Measurements from ENCODE around the gene GFRA4. TPM values are rescaled to one million over a fixed set of nuclear protein-coding genes. Genes with fewer than 3 reads are reported as not detected.

The GFRA4 gene
- total RNA-seq, 5 donors from 2014 or later (not counting 1 experiment from before 2014, with no cell fraction given) = not detected

DNA sequence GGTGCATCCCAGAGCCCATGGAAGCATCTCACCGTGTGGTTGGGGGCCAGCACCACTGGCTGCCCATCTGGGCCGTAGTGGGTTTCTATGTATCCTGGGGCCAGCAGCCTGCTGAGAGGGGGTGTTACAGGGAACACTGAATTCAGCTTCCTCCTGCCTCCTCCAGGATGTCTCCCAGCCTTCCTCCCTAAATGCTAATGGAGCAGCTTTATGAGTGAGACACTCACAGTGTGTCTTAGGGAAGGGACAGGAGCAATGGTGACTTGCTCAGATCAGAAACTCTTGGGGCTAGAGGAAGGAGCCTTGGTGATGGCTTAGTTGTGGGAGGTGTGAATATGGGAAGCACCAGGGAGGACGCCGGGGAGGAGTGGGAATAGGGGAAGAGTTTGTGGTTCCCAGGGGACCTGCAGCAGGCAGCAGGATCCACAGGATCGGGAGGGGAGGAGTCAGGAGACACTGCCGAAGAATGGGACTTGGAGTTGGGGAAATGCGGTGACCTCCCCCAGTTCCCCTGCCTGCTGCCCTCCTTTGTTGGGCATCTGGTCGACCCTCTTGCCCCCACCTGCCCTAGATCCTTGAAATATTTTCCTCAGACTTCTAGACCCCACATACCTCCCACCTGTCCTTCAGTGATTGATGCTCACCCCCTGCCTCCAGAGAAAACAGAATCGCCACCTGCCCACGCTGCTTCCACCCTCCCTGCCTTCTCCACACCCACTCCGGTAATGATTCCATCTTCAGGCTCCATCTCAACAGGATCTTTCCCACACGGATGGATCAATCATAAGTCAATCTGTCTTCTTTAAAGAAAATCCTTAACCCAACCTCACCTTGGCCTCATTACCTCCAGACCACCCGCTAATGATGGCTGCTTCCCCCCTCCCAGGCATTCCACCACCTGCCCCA is 12.0 kb upstream of the GFRA4 start:
- WGBS (ENCODE audit: insufficient coverage) = 43% methylated on average over 10 of the region's 13 CpGs

DNA sequence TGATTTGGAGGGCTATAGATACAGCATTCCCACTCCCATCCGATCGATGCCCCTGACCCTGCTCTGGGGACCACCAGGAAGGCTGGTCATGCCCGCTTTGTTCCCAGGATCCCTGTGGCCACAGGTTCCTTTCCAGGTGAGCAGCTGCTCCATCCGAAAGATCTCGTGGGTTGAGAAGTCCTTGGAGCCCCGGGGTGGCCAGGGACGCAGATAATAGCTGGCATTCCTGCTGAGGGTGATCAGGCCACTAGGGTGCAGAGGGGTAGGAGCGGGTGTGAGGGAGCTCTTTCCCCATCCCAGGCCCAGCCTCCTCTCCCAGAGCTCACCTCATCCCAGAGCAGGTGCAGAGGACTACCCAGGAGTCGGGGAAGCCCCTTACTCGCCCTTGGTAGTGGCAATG is 11.2 kb upstream of the GFRA4 start:
- H3K9me3 Mint-ChIP-seq = no peaks in the 10 kb centered on the region
- CTCF ChIA-PET = interaction anchor here in 1 of 2 donors (0.7 kb wide), 1 partner anchor 556 kb away, joined by 3 read pairs; no protein-coding TSS in a partner anchor
- no peaks in the 10 kb centered on the region for H3K36me3 Mint-ChIP-seq
- H3K27me3 Mint-ChIP-seq = peaks cover 44 to 67% of the 10 kb centered on the region in 2 donors
- no peak overlapping the region for H3K27ac ChIP-seq (ENCODE audit: low read length)
- H3K4me3 ChIP-seq (ENCODE audit: control insufficient read depth in 1 of 2, extremely low read depth in 1 of 2, low read length in 1 of 2) = no peak overlapping the region
- H3K27ac Mint-ChIP-seq = no peak overlapping the region
- H3K36me3 ChIP-seq (ENCODE audit: control insufficient read depth in 2 of 2, extremely low read depth in 1 of 2, insufficient read depth in 1 of 2, low read length in 1 of 2) = no peaks in the 10 kb centered on the region
- H3K9me3 ChIP-seq = no peaks in the 10 kb centered on the region
- POLR2A ChIA-PET = no interaction called here
- no peak for ATAC-seq (replicated peaks in 1 of 4)
- no peak overlapping the region for H3K4me3 Mint-ChIP-seq
- H3K27me3 ChIP-seq (replicated peaks in 1 of 2; ENCODE audit: control insufficient read depth in 2 of 2, extremely low read depth in 1 of 2, insufficient read depth in 2 of 2, low read length in 1 of 2) = peaks cover 6 to 93% of the 10 kb centered on the region in 2 experiments
- peaks cover 7 to 10% (median 8%) of the 10 kb centered on the region in 3 donors for H3K4me1 Mint-ChIP-seq
- H3K4me1 ChIP-seq (ENCODE audit: control insufficient read depth in 1 of 2, extremely low read depth in 1 of 2, insufficient read depth in 2 of 2, low read length in 2 of 2) = peaks cover 0 to 19% of the 10 kb centered on the region in 2 experiments
- 63% methylated on average over 7 of the region's 10 CpGs for WGBS (ENCODE audit: insufficient coverage)
- DNase-seq = no peak

More for the DNA sequence above, 12.0 kb upstream of the GFRA4 start:
- Histone ChIP-seq H3K4me3 (ENCODE audit: control insufficient read depth in 1 of 2, extremely low read depth in 1 of 2, low read length in 1 of 2) (no peak overlapping the region), H3K9me3 (no peaks in the 10 kb centered on the region), H3K27ac (ENCODE audit: low read length) (no peak overlapping the region), H3K27me3 (replicated peaks in 1 of 2; ENCODE audit: control insufficient read depth in 2 of 2, extremely low read depth in 1 of 2, insufficient read depth in 2 of 2, low read length in 1 of 2) (peaks cover 6 to 93% of the 10 kb centered on the region in 2 experiments), H3K36me3 (ENCODE audit: control insufficient read depth in 2 of 2, extremely low read depth in 1 of 2, insufficient read depth in 1 of 2, low read length in 1 of 2) (no peaks in the 10 kb centered on the region), H3K4me1 (ENCODE audit: control insufficient read depth in 1 of 2, extremely low read depth in 1 of 2, insufficient read depth in 2 of 2, low read length in 2 of 2) (peaks cover 0 to 19% of the 10 kb centered on the region in 2 experiments)
- no peak for DNase-seq
- no peak for ATAC-seq (replicated peaks in 1 of 4)
- CTCF ChIA-PET = interaction anchor here in 1 of 2 donors (0.7 kb wide), 1 partner anchor 557 kb away, joined by 3 read pairs; no protein-coding TSS in a partner anchor
- POLR2A ChIA-PET = no interaction called here
- Mint-ChIP-seq H3K27me3 (peaks cover 44 to 63% of the 10 kb centered on the region in 2 donors), H3K36me3 (no peaks in the 10 kb centered on the region), H3K9me3 (no peaks in the 10 kb centered on the region), H3K4me3 (no peak overlapping the region), H3K4me1 (peaks cover 7 to 10% (median 8%) of the 10 kb centered on the region in 3 donors), H3K27ac (peak overlapping the region in 1 of 2 donors; percentile 12)

- Mint-ChIP-seq H3K27me3 (peaks cover 37 to 64% of the 10 kb centered on the region in 2 donors), H3K27ac (no peak overlapping the region), H3K4me1 (peaks cover 7 to 10% (median 8%) of the 10 kb centered on the region in 3 donors), H3K4me3 (peak overlapping the region in 1 of 3 donors; percentile 21), H3K36me3 (no peaks in the 10 kb centered on the region), H3K9me3 (no peaks in the 10 kb centered on the region)
- Histone ChIP-seq H3K27ac (ENCODE audit: low read length) (no peak overlapping the region), H3K4me3 (ENCODE audit: control insufficient read depth in 1 of 2, extremely low read depth in 1 of 2, low read length in 1 of 2) (no peak overlapping the region), H3K27me3 (replicated peaks in 1 of 2; ENCODE audit: control insufficient read depth in 2 of 2, extremely low read depth in 1 of 2, insufficient read depth in 2 of 2, low read length in 1 of 2) (peaks cover 6 to 95% of the 10 kb centered on the region in 2 experiments), H3K4me1 (ENCODE audit: control insufficient read depth in 1 of 2, extremely low read depth in 1 of 2, insufficient read depth in 2 of 2, low read length in 2 of 2) (peaks cover 0 to 19% of the 10 kb centered on the region in 2 experiments), H3K36me3 (ENCODE audit: control insufficient read depth in 2 of 2, extremely low read depth in 1 of 2, insufficient read depth in 1 of 2, low read length in 1 of 2) (no peaks in the 10 kb centered on the region), H3K9me3 (no peaks in the 10 kb centered on the region)
- DNase-seq = no peak
- ChIA-PET CTCF (no interaction called here), POLR2A (no interaction called here)
- ATAC-seq (replicated peaks in 1 of 4) = no peak
- 42% methylated on average over 83 of the region's 90 CpGs for WGBS (ENCODE audit: insufficient coverage)
Observed at GRCh38 chr20:3673221-3674070, 10.2 kb upstream of the GFRA4 start.

DNA sequence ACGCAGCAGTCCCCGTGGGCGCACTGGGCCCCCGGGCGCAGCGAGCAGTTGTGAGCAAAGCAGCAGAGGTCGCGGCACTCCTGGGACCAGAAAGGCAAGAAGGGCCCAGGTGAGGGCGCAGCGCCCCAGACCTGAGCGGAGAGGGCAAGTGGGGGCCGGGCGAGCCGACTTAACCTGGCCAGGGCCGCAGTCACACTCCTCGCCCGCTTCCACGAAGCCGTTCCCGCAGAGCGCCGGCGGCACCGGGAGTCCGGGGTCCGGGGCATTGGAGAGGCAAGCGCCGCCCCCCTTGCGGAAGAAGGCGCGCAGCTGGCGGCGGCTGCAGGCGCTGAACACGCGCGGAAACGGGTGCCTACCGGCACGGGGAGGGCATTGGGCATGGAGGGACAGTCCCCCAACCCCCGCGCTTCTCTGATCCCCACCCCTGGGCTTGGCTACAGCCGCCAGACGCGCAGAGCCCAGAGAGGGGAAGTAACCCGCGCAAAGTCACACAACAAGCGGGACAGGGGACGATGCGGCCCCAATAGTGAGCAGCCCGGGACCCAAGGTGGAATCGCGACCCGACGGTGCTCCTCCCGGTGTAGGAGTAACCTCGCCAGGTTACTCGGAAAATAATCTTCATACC is 9.5 kb upstream of the GFRA4 start:
- Histone ChIP-seq H3K4me3 (ENCODE audit: control insufficient read depth in 1 of 2, extremely low read depth in 1 of 2, low read length in 1 of 2) (no peak overlapping the region), H3K27ac (ENCODE audit: low read length) (no peak overlapping the region), H3K27me3 (replicated peaks in 1 of 2; ENCODE audit: control insufficient read depth in 2 of 2, extremely low read depth in 1 of 2, insufficient read depth in 2 of 2, low read length in 1 of 2) (peaks cover 6 to 93% of the 10 kb centered on the region in 2 experiments), H3K9me3 (no peaks in the 10 kb centered on the region), H3K36me3 (ENCODE audit: control insufficient read depth in 2 of 2, extremely low read depth in 1 of 2, insufficient read depth in 1 of 2, low read length in 1 of 2) (no peaks in the 10 kb centered on the region), H3K4me1 (ENCODE audit: control insufficient read depth in 1 of 2, extremely low read depth in 1 of 2, insufficient read depth in 2 of 2, low read length in 2 of 2) (peaks cover 0 to 19% of the 10 kb centered on the region in 2 experiments)
- peaks cover 37 to 65% of the 10 kb centered on the region in 2 donors for H3K27me3 Mint-ChIP-seq
- peaks cover 7 to 10% (median 8%) of the 10 kb centered on the region in 3 donors for H3K4me1 Mint-ChIP-seq
- no peak for ATAC-seq (replicated peaks in 1 of 4)
- ChIA-PET CTCF (no interaction called here), POLR2A (no interaction called here)
- no peak overlapping the region for H3K27ac Mint-ChIP-seq
- peak overlapping the region in 1 of 3 donors; percentile 21 for H3K4me3 Mint-ChIP-seq
- H3K36me3 Mint-ChIP-seq = no peaks in the 10 kb centered on the region
- no peak for DNase-seq
- no peaks in the 10 kb centered on the region for H3K9me3 Mint-ChIP-seq
- WGBS (ENCODE audit: insufficient coverage) = 4% methylated on average over 58 of the region's 58 CpGs

DNA sequence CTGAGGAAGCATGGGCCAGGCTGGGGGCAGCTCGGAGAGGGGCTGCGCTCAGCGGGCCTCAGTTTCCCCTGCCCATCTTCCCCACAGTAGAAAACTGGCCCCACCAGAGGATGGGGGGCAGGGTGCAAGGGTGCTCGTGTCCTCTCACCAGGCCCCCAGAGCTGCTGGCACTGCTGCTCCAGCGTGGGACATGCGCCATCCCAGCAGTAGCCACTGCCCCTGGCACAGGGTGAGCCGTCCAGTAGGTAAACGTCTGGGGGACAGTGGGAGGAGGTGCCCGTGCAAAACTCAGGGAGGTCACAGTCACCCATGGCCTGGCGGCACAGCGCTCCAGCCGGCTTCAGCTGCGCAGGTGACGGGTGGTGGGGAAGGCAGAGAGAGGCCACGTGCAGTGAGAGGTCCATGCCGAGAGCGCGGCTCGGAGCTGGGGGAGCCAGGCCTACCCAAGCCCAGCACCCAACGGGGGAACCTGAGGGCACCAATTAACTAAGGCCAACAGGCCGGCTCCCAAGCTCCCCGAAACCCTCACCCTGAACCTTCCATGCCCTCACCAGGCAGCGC is 8.9 kb upstream of the GFRA4 start:
- POLR2A ChIA-PET = no interaction called here

More for the DNA sequence above, 8.9 kb upstream of the GFRA4 start:
- peaks cover 6 to 93% of the 10 kb centered on the region in 2 experiments for H3K27me3 ChIP-seq (replicated peaks in 1 of 2; ENCODE audit: control insufficient read depth in 2 of 2, extremely low read depth in 1 of 2, insufficient read depth in 2 of 2, low read length in 1 of 2)
- Mint-ChIP-seq H3K4me3 (no peak overlapping the region), H3K27ac (no peak overlapping the region), H3K27me3 (peaks cover 37 to 64% of the 10 kb centered on the region in 2 donors), H3K4me1 (peaks cover 7 to 15% (median 12%) of the 10 kb centered on the region in 3 donors), H3K9me3 (no peaks in the 10 kb centered on the region), H3K36me3 (no peaks in the 10 kb centered on the region)
- H3K4me1 ChIP-seq (ENCODE audit: control insufficient read depth in 1 of 2, extremely low read depth in 1 of 2, insufficient read depth in 2 of 2, low read length in 2 of 2) = peaks cover 0 to 23% of the 10 kb centered on the region in 2 experiments
- WGBS (ENCODE audit: insufficient coverage) = 37% methylated on average over 17 of the region's 23 CpGs
- no peak overlapping the region for H3K27ac ChIP-seq (ENCODE audit: low read length)
- H3K36me3 ChIP-seq (ENCODE audit: control insufficient read depth in 2 of 2, extremely low read depth in 1 of 2, insufficient read depth in 1 of 2, low read length in 1 of 2) = no peaks in the 10 kb centered on the region
- H3K9me3 ChIP-seq = no peaks in the 10 kb centered on the region
- DNase-seq (no peak), ATAC-seq (replicated peaks in 1 of 4) (no peak)
- CTCF ChIA-PET = no interaction called here
- no peak overlapping the region for H3K4me3 ChIP-seq (ENCODE audit: control insufficient read depth in 1 of 2, extremely low read depth in 1 of 2, low read length in 1 of 2)
